NCI-H1092 treated with DMSO at 0.1 percent for 48 hours (cell line): ENCODE data around the gene KCNF1.

Source experiments
- DNase-seq: peaks from one replicate; lab custom pipeline; 2025; lab: John Stamatoyannopoulos, UW

KCNF1 gene

GRCh38 chr2:10905006-10905861 lies 6.5 kb upstream of the KCNF1 start:
- no peak for DNase-seq

GRCh38 chr2:10905862-10906143 lies 5.9 kb upstream of the KCNF1 start:
- DNase-seq, result no peak

- DNase-seq, result no peak
These were observed 4.7 kb upstream of the KCNF1 start for GRCh38 chr2:10906926-10907625.

- no peak for DNase-seq
These were observed 3.5 kb upstream of the KCNF1 start for GRCh38 chr2:10908195-10908594.

- DNase-seq, result no peak
These were observed 2.4 kb upstream of the KCNF1 start for GRCh38 chr2:10909050-10909995.

GRCh38 chr2:10909996-10910341 lies 1.8 kb upstream of the KCNF1 start:
- DNase-seq, result no peak

GRCh38 chr2:10910625-10911024 lies 1.1 kb upstream of the KCNF1 start:
- no peak for DNase-seq

GRCh38 chr2:10912076-10912731 lies 470 bp downstream of the KCNF1 start:
- DNase-seq, result no peak

GRCh38 chr2:10912796-10913455 lies 1.2 kb downstream of the KCNF1 start:
- no peak for DNase-seq

- no peak for DNase-seq
These were observed 2.0 kb downstream of the KCNF1 start for GRCh38 chr2:10913501-10914271.

- DNase-seq, result no peak
These were observed 2.5 kb downstream of the KCNF1 start for GRCh38 chr2:10914272-10914693.

GRCh38 chr2:10915236-10915635 lies 3.5 kb downstream of the KCNF1 start:
- DNase-seq, result no peak

GRCh38 chr2:10915731-10916276 lies 4.1 kb downstream of the KCNF1 start:
- DNase-seq, result no peak

GRCh38 chr2:10916953-10917352 lies 5.2 kb downstream of the KCNF1 start:
- no peak for DNase-seq

- no peak for DNase-seq
These were observed 6.2 kb downstream of the KCNF1 start for GRCh38 chr2:10917927-10918326.

- no peak for DNase-seq
These were observed 7.1 kb downstream of the KCNF1 start for GRCh38 chr2:10918661-10919409.

- DNase-seq, result no peak
These were observed 7.7 kb downstream of the KCNF1 start for GRCh38 chr2:10919410-10919770.

GRCh38 chr2:10919771-10920621 lies 8.3 kb downstream of the KCNF1 start:
- DNase-seq, result peak; percentile 31
